Stimulated activated CD8-positive, alpha-beta memory T cell treated with anti-CD3 and anti-CD28 coated beads, Interleukin-4, amount 100 ng/mL, for 48 hours (primary cell): ENCODE results near the gene DLX2.
"Not testable (repeated sequence)": the region's sequence is repeated elsewhere in the genome, so short reads cannot be mapped to it uniquely, and the experiment has no call there.

Experiments used
- DNase-seq: peaks from one replicate; pipeline ENCODE4 v3.0.0-alpha.2; 2020

Gene DLX2

DNA sequence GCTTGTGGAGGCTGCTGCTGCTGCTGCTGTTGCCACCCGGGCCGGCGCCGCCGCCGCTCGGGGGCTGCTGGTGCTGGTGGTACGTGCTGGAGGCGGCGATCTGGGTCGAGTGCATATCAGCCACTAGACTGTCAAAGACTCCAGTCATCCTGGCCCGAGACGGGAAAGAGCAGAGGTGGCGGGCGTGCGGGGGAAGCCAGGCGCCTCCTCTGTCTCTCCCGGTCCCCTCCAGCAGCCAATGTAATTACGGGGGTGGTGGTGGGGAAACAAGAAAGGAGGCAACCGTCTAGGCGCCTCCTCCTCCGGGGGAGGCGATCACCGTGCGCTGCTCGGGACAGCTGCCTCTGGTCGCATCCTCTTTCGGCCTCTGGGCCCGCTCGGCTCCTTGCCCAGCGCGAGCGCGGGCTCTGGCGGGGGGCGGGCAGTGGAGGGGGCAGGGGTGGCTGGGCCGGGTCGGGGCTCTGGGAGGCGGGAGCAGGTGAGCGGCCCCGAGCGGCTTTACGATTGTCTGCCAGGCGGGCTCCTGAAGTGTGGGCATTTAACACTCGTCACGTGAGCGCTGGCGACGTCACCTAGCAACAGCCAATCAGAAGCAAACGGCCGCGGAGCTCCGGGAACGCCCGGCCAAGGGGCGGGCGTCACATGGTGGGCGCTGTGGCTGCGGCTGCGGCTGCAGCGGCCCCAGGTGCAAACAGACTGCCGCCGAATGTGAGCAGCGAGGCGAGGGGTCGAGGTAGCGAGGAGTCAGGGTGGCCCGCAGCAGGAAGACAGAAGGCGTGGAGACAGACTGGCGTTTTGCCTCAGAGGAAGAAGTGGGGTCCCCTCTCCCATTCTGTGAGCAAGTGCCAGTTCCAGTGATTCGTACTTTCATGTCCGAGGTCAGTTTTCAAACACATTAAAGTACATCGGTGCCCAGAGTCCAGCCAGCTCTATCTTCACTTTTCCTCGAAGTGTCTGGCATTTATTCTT, at the start of gene DLX2:
Gene DLX2, minus strand, starts transcription at position 510 of the 969 bp plus-strand sequence. Its CDS starts 362 bp downstream, at position 148.
- DNase-seq: peak; percentile 87

DNA sequence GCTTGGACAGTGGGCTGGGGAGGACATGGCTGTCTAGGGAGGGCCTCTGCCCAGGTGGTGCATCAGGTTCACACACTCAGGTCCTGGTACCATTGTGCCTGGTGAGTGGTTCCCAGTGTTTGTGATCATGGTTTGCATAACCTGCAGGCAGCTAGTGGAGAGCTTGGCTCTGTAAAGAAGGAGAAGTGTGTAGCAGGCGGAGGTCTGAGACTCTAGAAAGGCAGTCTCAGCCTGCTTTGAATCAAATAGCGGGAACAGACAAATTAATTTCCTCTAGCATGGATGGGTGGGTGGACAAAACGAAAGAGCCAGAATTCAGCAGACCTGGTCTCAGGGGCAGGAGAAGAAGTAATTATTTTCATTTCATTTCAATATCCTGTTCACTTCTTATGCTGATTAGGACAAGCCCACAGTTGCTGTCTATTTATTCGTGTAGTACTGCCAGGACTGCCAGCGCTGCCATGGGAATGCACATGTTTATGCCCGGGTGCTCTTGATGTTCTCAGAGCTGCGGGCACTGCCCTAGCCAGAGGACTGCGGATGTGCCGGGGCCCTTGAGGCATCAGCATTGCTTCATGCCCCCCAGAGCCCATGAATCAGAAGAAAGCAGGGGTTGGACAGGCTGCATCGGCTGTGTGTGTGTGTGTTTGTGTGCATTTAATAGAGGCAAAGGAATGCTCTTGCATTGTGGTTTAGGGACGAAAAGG, 45.4 kb upstream of the DLX2 start:
- DNase-seq: no peak

DNA sequence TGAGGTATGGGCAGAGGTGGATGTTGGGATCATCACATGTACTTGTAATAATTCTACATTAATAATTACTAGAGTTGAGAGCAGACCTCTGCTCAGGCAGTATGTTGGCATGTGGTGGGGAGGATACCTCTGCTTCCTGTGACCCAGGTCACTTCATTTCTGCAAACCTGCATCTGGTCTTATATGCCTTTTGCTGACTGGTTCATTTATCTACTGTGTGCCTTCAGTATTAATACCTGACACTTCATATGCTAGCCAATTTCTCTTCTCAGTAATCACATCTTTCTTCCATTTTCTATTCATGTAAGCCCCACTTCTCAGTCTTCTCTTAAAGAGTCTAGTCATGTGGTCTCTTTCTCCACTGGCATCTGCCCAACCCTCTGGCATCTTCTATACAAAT, 41.1 kb upstream of the DLX2 start:
- no peak for DNase-seq

DNA sequence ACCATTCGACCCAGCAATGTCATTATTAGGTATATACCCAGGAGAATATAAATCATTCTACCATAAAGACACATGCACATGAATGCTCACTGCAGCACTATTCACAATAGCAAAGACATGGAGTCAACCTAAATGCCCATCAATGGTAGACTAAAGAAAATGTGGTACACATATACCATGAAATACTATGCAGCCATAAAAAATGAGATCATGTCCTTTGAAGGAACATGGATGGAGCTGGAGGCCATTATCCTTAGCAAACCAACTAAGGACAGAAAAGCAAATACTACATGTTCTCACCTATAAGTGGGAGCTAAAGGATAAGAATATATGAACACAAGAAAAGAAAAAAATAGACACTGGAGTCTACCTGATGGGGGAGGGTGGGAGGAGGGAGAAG, 36.0 kb upstream of the DLX2 start:
- DNase-seq: not testable (repeated sequence)

DNA sequence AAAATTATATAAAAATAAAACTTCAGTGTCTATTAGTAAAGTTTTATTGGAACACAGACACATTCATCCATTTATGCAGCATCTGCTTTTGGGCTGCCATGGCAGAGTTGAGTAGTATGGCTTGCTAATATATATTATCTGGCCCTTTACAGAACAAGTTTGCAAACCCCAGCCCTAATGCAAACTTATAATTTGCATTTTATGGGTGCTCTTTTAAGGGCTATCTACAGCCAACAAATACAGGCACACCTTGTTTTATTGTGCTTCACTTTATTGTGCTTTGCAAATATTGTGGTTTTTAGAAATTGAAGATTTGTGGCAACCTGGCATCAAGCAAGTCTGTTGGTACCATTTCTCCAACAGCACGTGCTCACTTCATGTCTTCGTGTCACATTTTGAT, 35.2 kb upstream of the DLX2 start:
- DNase-seq: no peak

DNA sequence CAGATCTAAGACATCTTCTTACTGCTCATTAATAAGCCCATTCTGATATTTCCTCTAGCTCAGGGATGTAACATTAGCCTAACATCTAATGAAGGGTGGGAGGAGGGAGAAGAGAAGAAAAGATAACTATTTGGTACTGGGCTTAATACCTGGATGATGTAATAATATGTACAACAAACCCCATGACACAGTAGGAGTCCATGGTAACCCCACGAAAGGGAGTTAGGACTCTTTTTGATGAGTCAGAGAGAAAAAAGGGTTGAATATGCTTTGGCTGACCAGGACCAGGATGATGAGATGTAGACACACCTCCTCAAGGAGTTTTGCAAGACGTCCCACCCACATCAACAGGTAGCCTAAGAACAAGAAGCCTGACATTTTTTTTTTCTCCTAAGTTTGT, 34.4 kb upstream of the DLX2 start:
- DNase-seq: no peak

DNA sequence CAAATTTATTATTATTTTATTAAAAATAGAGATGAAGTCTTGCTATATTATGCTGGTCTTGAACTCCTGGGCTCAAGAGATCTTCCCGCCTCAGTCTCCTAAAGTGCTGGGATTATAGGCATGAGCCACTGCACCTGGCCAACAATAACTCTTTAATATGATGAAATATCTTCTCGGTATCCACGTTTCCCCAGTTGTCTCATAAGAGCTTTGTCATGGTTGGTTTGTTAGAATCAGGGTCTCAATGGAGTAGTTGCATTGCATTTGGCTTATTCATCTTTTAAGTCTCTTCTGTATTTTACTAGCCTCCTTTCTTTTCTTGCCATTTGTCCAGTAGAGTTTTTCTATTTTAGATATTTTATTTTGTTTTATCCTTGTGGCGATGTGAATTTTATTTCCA, 32.7 kb upstream of the DLX2 start:
- DNase-seq: no peak

DNA sequence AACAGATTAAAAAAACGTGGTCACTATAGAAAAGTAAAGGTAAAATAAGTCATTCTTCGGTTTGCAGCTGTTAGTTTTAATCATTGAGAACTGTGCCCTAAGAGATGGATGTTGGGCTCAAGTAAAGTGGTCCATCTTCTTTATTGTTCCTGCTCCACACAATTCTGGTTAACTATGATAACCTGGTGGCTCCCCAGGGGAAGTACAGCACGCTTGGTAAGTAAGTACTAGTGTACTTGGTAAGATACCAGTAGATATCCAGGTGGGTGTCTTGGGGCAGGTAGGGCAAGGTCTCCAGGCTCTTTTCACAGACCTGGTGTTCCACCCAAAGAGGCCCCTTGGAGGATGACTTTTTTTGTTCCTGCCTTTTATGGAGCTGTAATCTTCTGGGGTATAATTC, 31.6 kb upstream of the DLX2 start:
- no peak for DNase-seq

DNA sequence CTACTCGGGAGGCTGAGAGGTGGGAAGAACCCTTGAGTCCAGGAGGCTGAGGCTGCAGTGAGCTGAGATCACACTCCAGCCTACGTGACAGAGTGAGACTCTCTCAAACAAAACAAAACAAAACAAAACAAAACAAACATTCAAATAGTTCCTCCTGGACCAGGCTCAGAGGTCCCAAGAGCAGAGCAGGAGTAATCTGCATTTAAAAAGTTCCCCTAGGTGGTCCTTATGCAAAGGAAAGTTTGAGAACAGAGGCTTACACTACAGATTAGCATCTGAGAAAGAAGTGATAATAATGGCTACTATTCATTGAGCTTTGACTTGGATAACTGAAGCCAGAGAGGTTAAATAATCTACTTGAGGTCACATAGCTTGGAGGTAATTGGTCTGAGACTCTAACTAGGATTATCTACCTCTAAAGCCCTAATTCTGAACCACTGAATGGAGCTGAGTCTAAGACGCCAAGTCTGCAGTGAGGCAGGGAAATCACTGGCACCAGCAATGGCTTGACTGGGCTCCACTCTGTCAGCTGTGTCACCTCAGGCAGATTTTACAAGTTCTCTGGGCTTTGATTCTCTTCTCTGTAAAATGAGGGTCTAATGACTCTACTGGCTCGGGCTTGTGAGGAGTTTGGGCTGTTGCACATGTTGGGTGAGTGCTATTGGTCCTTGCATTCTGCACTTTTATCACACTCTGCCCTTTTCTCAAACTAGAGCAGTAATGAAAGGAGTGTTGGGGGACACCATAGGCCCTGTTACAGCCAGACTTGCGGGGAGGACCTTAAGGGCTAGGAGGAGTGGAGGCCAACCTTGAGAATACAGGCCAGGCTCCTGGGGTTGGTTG, 29.2 kb upstream of the DLX2 start:
- DNase-seq: no peak

DNA sequence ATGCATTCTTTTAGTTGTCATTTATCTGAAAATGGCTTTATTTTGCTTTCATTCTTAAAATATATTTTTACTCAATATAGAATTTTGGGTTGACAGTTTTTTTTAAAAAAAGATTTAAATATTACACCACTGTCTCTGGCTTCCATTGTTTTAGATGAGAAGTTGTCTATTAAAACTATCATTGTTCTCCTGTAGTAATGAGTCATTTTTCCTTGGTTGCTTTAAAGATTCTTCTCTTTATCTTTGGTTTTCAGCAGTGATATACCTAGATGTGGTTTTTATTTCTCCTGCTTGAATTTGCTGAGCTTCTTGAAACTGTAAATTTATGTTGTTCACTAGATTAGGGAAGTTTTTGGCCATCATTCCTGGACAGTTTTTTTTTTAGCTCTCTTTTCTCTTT, 26.7 kb upstream of the DLX2 start:
- DNase-seq: no peak

DNA sequence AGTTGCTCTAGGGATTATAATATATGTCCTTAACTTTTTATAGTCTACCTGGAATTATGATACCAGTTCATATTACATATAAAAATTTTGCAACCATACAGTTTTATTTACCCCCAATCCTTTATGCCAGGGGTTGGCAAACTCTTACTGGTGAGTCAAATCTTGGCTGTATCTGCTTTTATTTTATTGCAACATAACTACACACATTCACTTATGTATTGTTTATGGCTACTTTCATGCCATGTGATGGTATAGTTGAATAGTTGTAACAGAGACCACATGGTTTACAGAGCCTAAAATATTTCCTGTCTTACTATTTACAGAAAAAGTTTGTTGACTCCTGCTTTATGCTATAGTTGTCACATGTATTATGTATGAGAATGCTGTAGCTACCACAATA, 25.8 kb upstream of the DLX2 start:
- no peak for DNase-seq

DNA sequence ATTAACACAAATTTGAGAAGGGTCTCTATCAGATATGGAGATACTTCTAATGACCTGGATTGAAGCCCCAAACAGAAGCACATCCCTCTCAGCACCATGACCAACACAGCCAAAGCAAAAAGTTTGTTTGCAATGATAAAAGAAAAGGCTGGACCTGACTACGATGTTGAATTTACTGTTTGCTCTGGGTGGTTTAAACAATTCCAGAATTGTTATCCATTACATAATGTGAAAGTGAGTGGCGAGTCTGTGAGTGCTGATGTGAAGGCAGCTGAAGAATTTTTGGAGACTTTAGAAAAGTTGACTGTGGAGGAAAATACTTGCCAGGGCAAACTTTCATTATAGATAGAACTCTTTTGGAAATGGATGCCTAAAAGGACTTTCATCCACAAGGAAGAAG, 17.4 kb upstream of the DLX2 start:
- DNase-seq: no peak

DNA sequence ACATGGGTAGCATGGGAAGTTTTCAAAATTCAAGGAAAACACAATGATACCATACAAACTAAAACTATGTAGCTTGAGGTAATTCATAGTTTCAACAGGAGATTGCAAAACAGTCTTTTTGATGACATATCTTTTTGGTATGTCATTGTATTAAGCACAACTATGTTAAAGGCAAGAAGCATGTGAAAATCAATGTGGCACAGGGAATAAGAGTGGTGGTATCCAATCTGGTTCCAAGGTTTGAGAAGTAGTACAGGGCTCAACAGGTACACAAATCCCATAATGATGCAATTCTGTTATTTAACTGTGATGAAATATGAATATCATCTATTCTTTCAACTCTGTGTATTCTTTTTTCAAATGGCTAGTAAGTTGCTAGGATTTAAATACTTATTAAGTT, 16.4 kb upstream of the DLX2 start:
- no peak for DNase-seq

DNA sequence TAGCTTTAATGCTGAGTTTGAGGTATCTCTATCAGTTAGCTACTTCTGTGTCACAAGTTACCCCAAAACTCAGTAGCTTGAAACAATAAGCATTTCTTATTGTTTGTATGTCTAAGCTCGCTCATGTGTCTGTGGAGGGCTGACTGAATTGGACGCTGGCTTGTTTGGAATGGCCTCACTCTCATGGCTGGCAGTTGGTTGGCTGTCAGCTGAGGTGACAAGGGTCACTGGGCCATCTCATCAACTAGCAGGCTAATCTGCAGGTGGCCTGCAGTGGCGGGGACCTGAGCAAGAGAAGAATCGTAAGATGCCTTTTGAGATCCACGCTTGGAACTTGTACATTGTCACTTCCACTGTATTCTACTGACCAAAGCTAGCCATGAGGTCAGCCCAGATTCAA, 13.4 kb upstream of the DLX2 start:
- no peak for DNase-seq

DNA sequence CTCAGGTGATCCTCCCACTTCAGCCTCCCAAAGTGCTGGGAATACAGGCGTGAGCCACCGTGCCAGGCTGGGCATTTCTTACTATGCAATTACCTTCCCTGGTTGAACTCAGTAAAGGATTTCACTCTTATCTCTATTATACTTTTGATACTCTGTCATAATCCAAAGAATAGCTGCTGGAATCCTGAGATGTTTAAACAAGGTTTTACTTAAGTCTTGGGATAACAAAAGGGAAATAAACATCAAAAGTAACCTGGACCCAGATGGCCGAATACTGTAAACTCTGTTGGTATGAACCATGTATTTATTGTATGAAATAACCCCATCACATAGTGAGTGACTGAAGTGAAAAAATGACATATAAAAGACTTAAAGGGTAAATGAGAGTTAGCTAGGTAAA, 11.9 kb upstream of the DLX2 start:
- DNase-seq: no peak

DNA sequence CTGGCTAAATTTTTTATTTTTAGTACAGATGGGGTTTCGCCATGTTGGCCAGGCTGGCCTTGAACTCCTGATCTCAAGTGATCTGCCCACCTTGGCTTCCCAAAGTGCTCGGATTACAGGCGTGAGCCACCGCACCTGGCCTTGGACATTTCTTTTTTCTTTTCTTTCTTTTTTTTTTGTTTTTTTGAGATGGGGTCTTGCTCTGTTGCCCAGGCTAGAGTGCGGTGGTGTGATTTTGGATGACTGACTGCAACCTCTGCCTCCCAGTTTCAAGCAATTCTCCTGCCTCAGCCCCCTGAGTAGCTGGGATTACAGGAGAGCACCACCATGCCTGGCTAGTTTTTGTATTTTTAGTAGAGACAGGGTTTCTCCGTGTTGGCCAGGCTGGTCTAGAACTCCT, 11.5 kb upstream of the DLX2 start:
- DNase-seq: not testable (repeated sequence)

DNA sequence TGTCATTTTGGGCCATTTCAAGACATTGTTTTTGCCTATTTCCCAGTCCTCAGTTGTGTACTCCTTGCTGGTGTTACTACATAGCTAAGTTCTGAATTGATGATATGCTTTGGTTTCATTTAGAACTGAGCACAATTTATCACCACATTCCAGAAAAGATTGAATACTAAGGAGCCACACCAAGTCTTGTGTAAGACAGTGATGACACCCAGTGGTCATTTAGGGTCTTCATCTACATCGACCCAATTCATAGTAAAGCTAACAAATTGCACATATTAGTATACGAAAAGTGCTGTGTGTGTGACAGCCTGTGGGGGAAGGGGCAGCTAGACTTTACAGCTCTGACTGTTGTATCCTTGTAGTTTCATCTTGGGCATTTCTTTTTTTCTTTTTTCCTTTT, 10.9 kb upstream of the DLX2 start:
- no peak for DNase-seq

DNA sequence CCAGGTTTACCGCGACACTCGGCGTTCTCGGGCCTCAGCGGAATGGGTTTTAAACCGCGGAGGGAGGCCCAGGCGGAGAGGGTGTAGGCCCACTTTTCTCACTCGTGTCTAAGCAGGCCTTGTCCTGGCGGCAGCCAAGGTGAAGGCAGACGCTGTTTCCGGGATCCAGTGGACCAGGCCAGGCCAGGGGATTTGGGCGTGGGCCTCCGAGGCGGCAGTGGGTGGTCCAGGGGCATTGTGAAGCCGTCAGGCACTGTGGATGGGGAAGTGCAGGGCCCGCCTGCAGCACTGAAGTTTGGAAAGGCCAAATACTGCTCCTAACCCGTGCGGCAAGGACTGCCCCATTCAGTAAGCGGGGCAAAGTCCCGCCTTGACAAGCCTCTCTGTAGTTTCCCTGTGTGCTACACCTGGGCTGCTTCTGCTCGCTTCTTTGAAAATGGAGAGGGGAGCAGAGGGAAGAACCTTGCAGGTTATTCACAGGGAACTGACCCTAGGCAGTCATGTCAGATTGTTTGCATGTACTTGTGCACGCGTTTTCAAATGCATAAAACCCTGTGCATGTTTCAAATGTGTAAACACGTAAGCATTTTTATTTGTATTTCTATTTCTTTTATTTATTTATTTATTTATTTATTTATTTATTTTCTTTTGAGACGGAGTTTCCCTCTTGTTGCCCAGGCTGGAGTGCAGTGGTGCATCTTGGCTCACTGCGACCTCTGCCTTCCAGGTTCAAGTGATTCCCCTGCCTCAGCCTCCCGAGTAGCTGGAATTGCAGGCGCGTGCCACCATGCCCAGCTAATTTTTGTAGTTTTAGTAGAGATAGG, 7.5 kb upstream of the DLX2 start:
- DNase-seq: no peak

DNA sequence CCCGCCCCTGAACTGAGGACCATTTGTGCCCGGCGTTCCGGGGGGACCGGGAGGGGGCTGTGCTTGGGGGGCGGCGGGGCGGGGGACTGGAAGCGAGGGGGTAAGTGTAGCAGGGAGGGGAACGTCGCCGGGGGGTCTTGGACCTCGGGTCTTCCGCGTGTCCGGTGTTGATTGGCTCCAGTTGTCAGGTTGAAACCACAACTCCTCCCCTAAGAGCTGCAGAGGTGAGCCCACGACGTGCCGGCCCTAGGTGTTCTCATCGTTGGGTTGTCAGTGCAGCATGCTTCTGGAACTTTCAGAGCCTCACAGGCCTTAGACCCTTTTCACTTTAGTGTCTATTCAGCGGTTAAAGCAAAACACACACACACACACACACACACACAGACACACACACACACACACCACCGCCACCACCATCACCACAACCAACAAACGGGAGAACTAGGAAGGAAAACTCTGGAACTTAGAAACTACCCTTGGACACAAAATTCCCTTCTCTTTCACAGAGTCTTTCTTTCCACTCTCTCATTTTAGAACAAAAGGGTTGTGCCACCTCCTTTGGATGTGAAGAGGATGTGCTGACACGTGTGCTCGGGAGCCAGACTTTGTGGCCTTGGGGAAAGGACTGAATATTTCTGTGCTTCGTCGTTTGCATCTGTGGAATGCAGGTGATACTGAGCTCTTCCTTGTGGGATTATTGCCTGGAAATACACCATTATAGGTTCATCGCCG, 6.7 kb upstream of the DLX2 start:
- no peak for DNase-seq

DNA sequence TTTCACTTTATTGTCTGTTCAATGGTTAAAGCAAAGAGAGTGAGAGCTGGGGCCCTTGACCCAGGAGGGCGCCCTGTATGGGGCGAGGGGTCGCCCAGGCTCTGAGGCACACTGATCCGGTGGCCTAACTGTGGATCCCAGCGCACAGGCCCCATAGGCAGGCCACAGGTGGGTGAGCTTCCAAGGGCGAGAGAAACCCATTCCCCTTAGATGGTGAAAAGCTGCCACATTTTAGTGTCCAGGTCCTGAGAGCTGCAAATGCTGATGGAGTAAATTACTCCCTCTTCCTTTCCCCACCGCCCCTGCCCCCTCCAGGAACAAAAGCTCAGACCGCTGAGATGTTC, 5.9 kb upstream of the DLX2 start:
- no peak for DNase-seq

DNA sequence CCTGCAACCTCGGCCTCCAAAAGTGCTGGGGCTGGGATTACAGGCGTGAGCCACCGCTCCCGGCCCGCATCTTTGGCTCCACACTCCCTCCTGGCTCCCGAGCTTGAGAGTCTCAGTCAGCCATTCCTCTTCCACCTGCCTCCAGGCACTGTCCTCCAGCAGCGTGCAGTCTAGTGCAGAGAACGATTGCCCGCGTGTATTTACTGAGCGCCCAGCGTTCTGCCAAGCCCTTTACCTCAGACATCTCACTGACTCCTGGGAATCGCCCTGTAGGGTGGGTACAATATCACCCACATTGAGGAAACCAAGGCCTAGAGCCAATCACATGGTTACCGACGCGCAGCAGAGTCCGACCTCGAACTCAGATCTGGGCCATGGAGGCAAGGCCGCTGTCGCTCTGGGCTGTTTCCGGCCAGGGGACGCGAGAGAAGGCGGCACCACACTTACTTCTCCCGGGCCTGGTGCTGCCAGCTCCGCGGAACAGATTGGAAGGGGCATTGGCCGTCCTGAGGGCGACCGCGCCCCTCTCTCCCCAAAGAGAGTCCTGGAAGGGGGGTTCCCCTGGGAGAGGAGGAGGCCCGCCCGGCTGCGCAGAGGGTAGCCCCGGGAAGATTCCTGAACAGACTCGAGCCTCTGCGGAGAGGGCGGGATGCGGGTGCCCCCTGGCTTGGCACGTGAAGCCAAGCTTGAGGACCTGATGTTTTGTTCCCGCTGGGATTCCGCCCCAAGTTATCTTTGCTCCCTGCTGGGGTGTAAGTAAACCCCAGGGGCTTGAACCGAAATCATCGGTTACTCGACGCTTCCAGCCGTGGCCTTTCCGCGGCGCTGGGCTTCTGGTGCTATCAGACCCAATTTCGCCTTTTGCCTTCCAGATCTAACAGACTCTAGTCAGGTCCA, 5.2 kb upstream of the DLX2 start:
- DNase-seq: no peak
